Measurements from ENCODE around the gene CCR2.

- TF ChIP-seq, protein P1, sequence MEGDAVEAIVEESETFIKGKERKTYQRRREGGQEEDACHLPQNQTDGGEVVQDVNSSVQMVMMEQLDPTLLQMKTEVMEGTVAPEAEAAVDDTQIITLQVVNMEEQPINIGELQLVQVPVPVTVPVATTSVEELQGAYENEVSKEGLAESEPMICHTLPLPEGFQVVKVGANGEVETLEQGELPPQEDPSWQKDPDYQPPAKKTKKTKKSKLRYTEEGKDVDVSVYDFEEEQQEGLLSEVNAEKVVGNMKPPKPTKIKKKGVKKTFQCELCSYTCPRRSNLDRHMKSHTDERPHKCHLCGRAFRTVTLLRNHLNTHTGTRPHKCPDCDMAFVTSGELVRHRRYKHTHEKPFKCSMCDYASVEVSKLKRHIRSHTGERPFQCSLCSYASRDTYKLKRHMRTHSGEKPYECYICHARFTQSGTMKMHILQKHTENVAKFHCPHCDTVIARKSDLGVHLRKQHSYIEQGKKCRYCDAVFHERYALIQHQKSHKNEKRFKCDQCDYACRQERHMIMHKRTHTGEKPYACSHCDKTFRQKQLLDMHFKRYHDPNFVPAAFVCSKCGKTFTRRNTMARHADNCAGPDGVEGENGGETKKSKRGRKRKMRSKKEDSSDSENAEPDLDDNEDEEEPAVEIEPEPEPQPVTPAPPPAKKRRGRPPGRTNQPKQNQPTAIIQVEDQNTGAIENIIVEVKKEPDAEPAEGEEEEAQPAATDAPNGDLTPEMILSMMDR (IDR thresholded peaks at IDR 0.05; ENCODE audit: low read depth, low read length): no peak
- TF ChIP-seq EZH2phosphoT487 (IDR thresholded peaks at IDR 0.05; ENCODE audit: low read depth): no peak
Observed at GRCh38 chr3:46358466-46358865, 4.6 kb downstream of the CCR2 start.

All from OCI-LY3 (cell line).